Suprapubic skin (tissue), 4 donors: ENCODE data around the gene TSSK2. TPM values are rescaled to one million over a fixed set of nuclear protein-coding genes. Genes with fewer than 3 reads are reported as not detected.

Experiments
- DNase-seq, 2 donors: peaks; one replicate each; pipeline ENCODE4 v3.0.0-alpha.2; 2019; ENCODE audit warnings: low spot score in 2 of 2
- H3K27ac ChIP-seq: fragments of 200-600 bp; sonication (generic); one replicate; pipeline ENCODE4 v1.5.1; 2019
- H3K27me3 ChIP-seq: fragments of 200-600 bp; sonication (generic); one replicate; pipeline ENCODE4 v1.5.1; 2019
- H3K36me3 ChIP-seq: fragments of 200-600 bp; sonication (generic); one replicate; pipeline ENCODE4 v1.5.1; 2019
- H3K4me1 ChIP-seq: fragments of 200-600 bp; sonication (generic); one replicate; pipeline ENCODE4 v1.5.1; 2019
- H3K4me3 ChIP-seq: fragments of 200-600 bp; sonication (generic); one replicate; pipeline ENCODE4 v1.5.1; 2019; ENCODE audit warnings: mild to moderate bottlenecking
- H3K9me3 ChIP-seq: fragments of 200-600 bp; sonication (generic); one replicate; pipeline ENCODE4 v1.5.1; 2019
- EP300 ChIP-seq: sonication (generic); formaldehyde crosslinking; IDR thresholded peaks from one replicate; pipeline ENCODE4 v1.6.1; 2017; ENCODE audit warnings: antibody characterized with exemption
- POLR2A ChIP-seq, 2 donors: fragments of 450-650 bp; IDR thresholded peaks; one replicate each; pipeline ENCODE4 v1.6.1; 2017; ENCODE audit warnings: antibody characterized with exemption in 2 of 2, mild to moderate bottlenecking in 2 of 2, moderate library complexity in 2 of 2
- POLR2AphosphoS5 ChIP-seq, 3 donors: sonication (generic); formaldehyde crosslinking; IDR thresholded peaks; one replicate each; pipeline ENCODE4 v1.6.1; 2017; ENCODE audit warnings: antibody characterized with exemption in 3 of 3
- WGBS: methylation state at CpG from one replicate; pipeline ENCODE4 v1.1.5; 2018; 5-methylcytosine and 5-hydroxymethylcytosine counted together
- total RNA-seq, 4 donors: library from RNA; depleted of rRNA; stranded (reverse); fragments of >200 nt; gene quantifications; one replicate each; pipeline ENCODE4 v1.1.0, GENCODE V29; 2016
- TF ChIP-seq, protein P1 (sequence below), 2 donors: fragments of 200-600 bp in 1 of 2; fragments of 450-650 bp in 1 of 2; sonication (generic) in 1 of 2; IDR thresholded peaks; one replicate each; pipeline ENCODE4 v1.5.1; 2016 to 2019; ENCODE audit warnings: antibody characterized with exemption in 2 of 2, mild to moderate bottlenecking in 1 of 2, moderate library complexity in 1 of 2

TSSK2 gene
- total RNA-seq, 4 donors from 2014 or later = not detected

DNA sequence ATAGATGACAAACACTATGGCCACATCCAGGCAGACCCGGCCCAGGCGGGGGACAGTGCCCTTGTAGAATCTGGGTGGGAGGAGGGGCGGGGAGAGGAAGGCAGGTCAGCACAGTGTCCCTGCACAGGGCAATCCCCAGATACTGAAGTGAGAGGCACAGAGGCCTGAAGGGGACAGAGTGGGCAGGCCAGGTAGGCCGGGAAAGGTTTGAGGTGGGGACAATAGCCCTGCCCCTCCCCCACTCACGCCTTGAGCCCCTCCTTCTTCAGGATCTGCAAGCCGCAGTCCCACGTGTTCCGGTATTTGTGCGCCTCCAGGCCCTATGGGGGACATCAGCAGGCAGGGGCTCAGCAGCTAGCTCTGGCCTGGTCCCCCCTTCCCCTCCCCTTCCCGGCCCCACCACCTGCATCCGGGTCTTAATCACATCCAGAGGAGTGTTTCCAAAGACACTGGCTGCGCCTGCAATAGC is 45.1 kb downstream of the TSSK2 start:
- TF ChIP-seq EP300 (no peak), POLR2A (IDR thresholded peaks at IDR 0.05) (no peak), POLR2AphosphoS5 (IDR thresholded peaks at IDR 0.05) (no peak)
- TF ChIP-seq, protein P1, sequence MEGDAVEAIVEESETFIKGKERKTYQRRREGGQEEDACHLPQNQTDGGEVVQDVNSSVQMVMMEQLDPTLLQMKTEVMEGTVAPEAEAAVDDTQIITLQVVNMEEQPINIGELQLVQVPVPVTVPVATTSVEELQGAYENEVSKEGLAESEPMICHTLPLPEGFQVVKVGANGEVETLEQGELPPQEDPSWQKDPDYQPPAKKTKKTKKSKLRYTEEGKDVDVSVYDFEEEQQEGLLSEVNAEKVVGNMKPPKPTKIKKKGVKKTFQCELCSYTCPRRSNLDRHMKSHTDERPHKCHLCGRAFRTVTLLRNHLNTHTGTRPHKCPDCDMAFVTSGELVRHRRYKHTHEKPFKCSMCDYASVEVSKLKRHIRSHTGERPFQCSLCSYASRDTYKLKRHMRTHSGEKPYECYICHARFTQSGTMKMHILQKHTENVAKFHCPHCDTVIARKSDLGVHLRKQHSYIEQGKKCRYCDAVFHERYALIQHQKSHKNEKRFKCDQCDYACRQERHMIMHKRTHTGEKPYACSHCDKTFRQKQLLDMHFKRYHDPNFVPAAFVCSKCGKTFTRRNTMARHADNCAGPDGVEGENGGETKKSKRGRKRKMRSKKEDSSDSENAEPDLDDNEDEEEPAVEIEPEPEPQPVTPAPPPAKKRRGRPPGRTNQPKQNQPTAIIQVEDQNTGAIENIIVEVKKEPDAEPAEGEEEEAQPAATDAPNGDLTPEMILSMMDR (IDR thresholded peaks at IDR 0.05) = no peak
- peaks cover 64% of the 10 kb centered on the region for H3K4me1 ChIP-seq
- no peak for DNase-seq

DNA sequence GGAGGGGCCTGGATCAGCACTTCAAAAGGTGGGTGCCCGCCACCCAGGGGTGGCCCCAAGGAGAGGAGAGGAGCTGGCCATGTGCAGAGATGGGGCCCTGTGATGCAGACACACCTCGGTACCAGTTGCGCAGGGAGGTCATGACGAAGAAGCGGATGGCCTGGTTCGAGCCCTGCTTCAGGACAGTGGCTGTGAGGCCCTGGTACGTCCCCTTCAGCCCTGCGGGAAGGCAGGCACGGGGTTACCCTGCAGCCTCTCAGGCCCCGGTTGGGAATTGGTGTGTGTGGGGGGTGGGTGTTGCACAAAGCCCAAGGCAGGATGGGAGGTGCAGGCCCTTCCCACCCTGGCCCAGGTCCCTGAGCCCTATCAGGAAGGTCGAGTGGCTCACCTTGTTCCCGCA is 45.6 kb downstream of the TSSK2 start:
- no peak for DNase-seq
- H3K27me3 ChIP-seq = no peaks in the 10 kb centered on the region
- WGBS = 79% methylated on average over 3 of the region's 12 CpGs
- H3K27ac ChIP-seq = no peak overlapping the region
- no peaks in the 10 kb centered on the region for H3K9me3 ChIP-seq
- TF ChIP-seq POLR2A (IDR thresholded peaks at IDR 0.05) = no peak
- TF ChIP-seq, protein P1 (IDR thresholded peaks at IDR 0.05) = no peak
- TF ChIP-seq POLR2AphosphoS5 (IDR thresholded peaks at IDR 0.05) = no peak
- no peak for TF ChIP-seq EP300
- H3K4me3 ChIP-seq = no peak overlapping the region
- peaks cover 64% of the 10 kb centered on the region for H3K4me1 ChIP-seq
- no peaks in the 10 kb centered on the region for H3K36me3 ChIP-seq

More for the DNA sequence above, 45.1 kb downstream of the TSSK2 start:
- Histone ChIP-seq H3K4me3 (no peak overlapping the region), H3K9me3 (no peaks in the 10 kb centered on the region), H3K36me3 (no peaks in the 10 kb centered on the region), H3K27me3 (no peaks in the 10 kb centered on the region), H3K27ac (no peak overlapping the region)
- WGBS = 52% methylated on average over 12 of the region's 12 CpGs

DNA sequence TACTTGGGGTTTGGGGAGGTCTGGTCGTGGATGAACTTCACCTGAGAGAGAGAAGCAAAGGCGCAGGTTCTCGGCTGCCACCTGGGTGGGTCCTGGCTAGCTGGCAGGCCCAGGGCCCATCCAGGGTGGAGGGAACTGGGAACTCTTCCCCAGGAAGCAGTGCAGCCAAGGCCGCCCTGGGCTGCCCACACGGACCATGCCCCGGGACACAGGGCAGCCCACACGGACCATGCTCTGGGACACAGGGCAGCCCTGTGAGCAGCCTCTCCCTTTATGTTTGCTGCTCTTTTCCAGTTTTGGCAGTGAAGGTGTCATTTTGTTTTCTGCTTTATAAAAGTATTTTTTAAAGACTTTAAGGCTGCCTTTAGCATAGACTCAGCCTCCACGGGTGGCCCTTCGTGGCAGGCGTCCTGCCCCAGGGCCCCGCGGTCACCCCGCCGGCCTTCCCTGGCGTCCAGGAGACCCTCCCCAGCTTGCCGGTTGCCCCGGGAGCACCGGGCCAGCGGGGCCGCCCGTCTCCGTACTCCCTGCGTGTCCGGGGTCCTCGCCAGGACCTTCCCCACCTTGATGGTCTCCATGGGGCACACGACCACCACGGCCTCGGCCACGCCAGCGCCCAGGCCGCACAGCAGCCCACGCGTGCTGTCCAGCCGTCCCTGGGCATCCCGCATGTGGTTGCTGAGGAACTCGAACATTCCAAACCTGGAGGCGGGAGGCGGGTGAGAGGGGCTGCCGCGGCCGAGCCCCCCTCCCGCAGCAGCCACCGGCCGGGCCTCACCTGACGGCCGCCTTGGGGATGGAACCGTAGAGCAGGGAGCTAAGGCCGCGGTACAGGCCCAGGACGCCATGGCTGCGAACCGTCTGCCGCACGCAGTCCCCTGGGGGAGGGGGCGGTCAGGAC is 46.3 kb downstream of the TSSK2 start:
- Histone ChIP-seq H3K4me1 (peaks cover 60% of the 10 kb centered on the region), H3K27me3 (no peaks in the 10 kb centered on the region), H3K9me3 (no peaks in the 10 kb centered on the region), H3K4me3 (peak overlapping the region; percentile 94), H3K27ac (peak overlapping the region; percentile 92), H3K36me3 (no peaks in the 10 kb centered on the region)
- WGBS = 36% methylated on average over 13 of the region's 55 CpGs
- no peak for TF ChIP-seq POLR2AphosphoS5 (IDR thresholded peaks at IDR 0.05)
- TF ChIP-seq, protein P1 (IDR thresholded peaks at IDR 0.05) = no peak
- TF ChIP-seq EP300 = no peak
- no peak for TF ChIP-seq POLR2A (IDR thresholded peaks at IDR 0.05)
- no peak for DNase-seq

DNA sequence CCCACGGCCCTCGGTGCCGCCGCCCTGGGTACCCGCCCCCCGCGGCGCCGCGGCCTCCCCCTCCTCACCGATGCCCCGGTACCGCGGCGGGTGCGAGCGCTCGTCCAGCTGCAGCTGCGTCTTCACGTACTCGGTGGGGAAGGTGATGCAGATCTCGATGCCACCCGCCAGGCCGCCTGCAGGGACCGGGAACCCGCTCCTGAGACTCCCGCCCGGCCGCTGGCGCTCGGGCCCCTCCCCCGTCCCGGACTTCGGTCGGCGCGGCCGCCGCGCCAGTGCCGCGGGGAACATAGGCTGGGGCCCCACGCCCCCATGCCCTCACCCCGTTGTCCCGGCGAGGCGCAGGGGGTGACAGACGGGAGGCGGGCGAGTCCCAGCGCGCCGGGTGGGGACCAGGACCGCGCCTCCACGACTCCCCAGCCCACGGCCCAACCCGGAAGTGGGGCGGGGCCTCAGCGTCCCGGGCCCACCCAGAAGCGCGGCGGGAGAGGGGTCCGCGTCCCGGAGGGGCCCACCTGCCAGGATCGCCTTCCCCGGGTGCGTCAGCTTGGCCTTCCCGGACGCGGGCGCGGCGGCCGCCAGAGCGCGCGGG is 47.1 kb downstream of the TSSK2 start:
- no peak for DNase-seq
- WGBS = under 1% methylated on average over 47 of the region's 80 CpGs
- TF ChIP-seq POLR2AphosphoS5 (IDR thresholded peaks at IDR 0.05) = peak in 1 of 3 donors; percentile 11
- no peak for TF ChIP-seq EP300
- TF ChIP-seq, protein P1 (IDR thresholded peaks at IDR 0.05) = peak in 1 of 2 donors; percentile 21
- no peaks in the 10 kb centered on the region for H3K9me3 ChIP-seq
- peaks cover 52% of the 10 kb centered on the region for H3K4me1 ChIP-seq
- H3K36me3 ChIP-seq = no peaks in the 10 kb centered on the region
- H3K27ac ChIP-seq = peak overlapping the region; percentile 92
- H3K4me3 ChIP-seq = peak overlapping the region; percentile 94
- H3K27me3 ChIP-seq = no peaks in the 10 kb centered on the region
